AG04450 (cell line): ENCODE results near the gene IRF1. TPM values are rescaled to one million over a fixed set of nuclear protein-coding genes. Genes with fewer than 3 reads are reported as not detected.

Source experiments
- CTCF ChIA-PET: fragments of 300-600, 350-600 bp; formaldehyde crosslinking; extraction: SDS; loops from one replicate; lab custom pipeline; 2022; ENCODE audit warnings: antibody characterized with exemption, inconsistent platforms; lab: Charles Lee
- POLR2A ChIA-PET: fragments of 350-600 bp; formaldehyde crosslinking; extraction: SDS; loops from one replicate; lab custom pipeline; 2021; ENCODE audit warnings: antibody characterized with exemption, inconsistent platforms; lab: Yijun Ruan, JAX
- DNase-seq: peaks from one replicate; pipeline ENCODE4 v3.0.0-alpha.2; 2011; ENCODE audit warnings: low read depth, low spot score
- H3K27ac ChIP-seq: one replicate; pipeline ENCODE4 v1.5.1; 2012; ENCODE audit warnings: low read depth, low read length, control low read depth
- H3K27me3 ChIP-seq: one replicate; pipeline ENCODE4 v1.6.0; 2012; ENCODE audit warnings: low read length; ENCODE audit not compliant: control insufficient read depth, insufficient read depth
- H3K4me3 ChIP-seq: 2 replicates; pipeline ENCODE4 v1.5.1; 2011; ENCODE audit warnings: mild to moderate bottlenecking, low read depth, low read length, control low read depth
- H3K9me3 ChIP-seq: 2 replicates; pipeline ENCODE4 v1.5.1; 2012; ENCODE audit warnings: low read length; ENCODE audit not compliant: control insufficient read depth, insufficient read depth
- polyA plus RNA-seq: library from polyadenylated mRNA; depleted of rRNA; stranded (reverse); fragments of >200 nt; gene quantifications from 2 replicates; pipeline ENCODE4 v1.2.3, GENCODE V29; 2011
- TF ChIP-seq, protein P1 (sequence below): IDR thresholded peaks from 2 replicates; pipeline ENCODE4 v1.5.1; 2011; ENCODE audit warnings: low read depth, low read length, control low read depth, inconsistent platforms

Gene IRF1
- polyA plus RNA-seq, 1 experiment, result 22.6 TPM

DNA sequence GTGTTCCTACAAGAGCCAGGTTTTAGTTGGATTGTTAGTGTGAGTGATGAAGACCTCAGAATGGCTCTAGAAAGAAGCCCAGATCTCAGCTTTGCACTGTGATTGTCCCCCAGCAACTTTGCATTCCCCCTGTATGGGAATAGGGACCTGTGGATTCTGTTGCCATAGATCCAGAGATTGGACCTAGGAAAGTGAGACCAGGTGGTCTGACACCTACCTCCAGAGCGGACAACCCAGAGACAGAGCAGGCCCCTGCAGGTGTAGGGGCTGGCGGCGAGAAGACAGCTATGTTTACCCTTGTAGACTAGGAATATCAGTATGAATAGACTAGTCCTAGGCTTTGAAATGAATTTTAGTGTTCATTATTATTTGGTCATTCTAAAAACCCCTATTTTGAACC, 53.6 kb downstream of the IRF1 start:
- TF ChIP-seq, protein P1, sequence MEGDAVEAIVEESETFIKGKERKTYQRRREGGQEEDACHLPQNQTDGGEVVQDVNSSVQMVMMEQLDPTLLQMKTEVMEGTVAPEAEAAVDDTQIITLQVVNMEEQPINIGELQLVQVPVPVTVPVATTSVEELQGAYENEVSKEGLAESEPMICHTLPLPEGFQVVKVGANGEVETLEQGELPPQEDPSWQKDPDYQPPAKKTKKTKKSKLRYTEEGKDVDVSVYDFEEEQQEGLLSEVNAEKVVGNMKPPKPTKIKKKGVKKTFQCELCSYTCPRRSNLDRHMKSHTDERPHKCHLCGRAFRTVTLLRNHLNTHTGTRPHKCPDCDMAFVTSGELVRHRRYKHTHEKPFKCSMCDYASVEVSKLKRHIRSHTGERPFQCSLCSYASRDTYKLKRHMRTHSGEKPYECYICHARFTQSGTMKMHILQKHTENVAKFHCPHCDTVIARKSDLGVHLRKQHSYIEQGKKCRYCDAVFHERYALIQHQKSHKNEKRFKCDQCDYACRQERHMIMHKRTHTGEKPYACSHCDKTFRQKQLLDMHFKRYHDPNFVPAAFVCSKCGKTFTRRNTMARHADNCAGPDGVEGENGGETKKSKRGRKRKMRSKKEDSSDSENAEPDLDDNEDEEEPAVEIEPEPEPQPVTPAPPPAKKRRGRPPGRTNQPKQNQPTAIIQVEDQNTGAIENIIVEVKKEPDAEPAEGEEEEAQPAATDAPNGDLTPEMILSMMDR, result no peak
- CTCF ChIA-PET, result interaction anchor here (1.6 kb wide), 1 partner anchor 10 kb away, joined by 4 read pairs; no protein-coding TSS in a partner anchor
- Histone ChIP-seq H3K27me3 (no peaks in the 10 kb centered on the region), H3K9me3 (no peaks in the 10 kb centered on the region), H3K4me3 (no peak overlapping the region), H3K27ac (peak overlapping the region; percentile 23)
- POLR2A ChIA-PET, result no interaction called here
- no peak for DNase-seq

DNA sequence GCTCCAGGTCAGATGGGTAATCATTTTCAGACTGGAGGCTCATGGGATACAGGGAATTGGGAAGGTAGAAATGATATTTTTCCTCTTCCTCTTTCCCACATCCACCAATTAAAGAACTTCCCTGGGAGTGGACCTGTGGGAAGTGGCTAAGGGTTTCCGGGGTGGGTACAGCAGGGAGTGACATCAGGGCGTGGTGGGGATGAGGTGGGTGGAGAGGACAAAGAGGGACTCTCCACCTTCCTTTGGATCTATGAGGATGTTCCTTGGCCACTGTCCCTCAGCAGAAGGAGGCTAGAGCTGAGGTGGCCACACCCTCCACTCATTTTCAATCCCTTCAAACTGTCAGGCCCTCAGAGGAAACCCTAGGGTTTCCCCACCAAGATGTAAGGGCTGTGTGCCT, 54.7 kb downstream of the IRF1 start:
- H3K27ac ChIP-seq, result no peak overlapping the region
- DNase-seq, result no peak
- ChIA-PET CTCF (interaction anchor here (1.1 to 1.6 kb wide), 3 partner anchors 9 to 60 kb away, joined by 3 to 4 read pairs (median 4); no protein-coding TSS in a partner anchor), POLR2A (no interaction called here)
- TF ChIP-seq, protein P1, result no peak
- H3K9me3 ChIP-seq, result no peaks in the 10 kb centered on the region
- no peak overlapping the region for H3K4me3 ChIP-seq
- no peaks in the 10 kb centered on the region for H3K27me3 ChIP-seq

DNA sequence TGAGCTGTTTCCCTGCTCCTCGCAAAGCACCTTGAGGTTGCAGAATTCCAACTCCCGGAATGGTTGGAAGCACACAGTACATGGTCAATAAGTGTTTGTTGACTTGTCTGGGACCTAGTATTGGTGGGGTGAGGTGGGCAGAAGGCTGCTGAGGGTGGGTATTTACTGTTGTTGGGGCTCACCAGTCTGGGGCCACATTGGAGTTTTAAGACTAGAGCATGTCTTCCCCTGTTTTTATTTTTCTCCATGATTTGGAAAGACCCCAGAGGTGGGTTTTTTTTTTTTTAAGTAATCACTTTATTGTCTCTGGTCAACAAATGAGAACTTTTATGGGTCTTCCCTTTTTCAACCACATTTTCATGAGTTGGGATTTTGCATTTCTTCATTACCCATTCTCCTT, 55.1 kb downstream of the IRF1 start:
- ChIA-PET CTCF (interaction anchor here (1.1 to 1.5 kb wide), 2 partner anchors 24 to 60 kb away, joined by 3 to 4 read pairs; no protein-coding TSS in a partner anchor), POLR2A (no interaction called here)
- Histone ChIP-seq H3K9me3 (no peaks in the 10 kb centered on the region), H3K27me3 (no peaks in the 10 kb centered on the region), H3K4me3 (no peak overlapping the region), H3K27ac (no peak overlapping the region)
- DNase-seq, result no peak
- TF ChIP-seq, protein P1, result no peak

GRCh38 chr5:132434416-132435286, 55.9 kb downstream of the IRF1 start:
- Histone ChIP-seq H3K9me3 (no peaks in the 10 kb centered on the region), H3K4me3 (no peak overlapping the region), H3K27ac (peak overlapping the region; percentile 23), H3K27me3 (no peaks in the 10 kb centered on the region)
- no peak for DNase-seq
- CTCF ChIA-PET, result interaction anchor here (1.5 kb wide), 1 partner anchor 23 kb away, joined by 4 read pairs; no protein-coding TSS in a partner anchor
- POLR2A ChIA-PET, result interaction anchor here (0.6 kb wide), 1 partner anchor 9 kb away, joined by 5 read pairs; no protein-coding TSS in a partner anchor
- TF ChIP-seq, protein P1, result no peak

DNA sequence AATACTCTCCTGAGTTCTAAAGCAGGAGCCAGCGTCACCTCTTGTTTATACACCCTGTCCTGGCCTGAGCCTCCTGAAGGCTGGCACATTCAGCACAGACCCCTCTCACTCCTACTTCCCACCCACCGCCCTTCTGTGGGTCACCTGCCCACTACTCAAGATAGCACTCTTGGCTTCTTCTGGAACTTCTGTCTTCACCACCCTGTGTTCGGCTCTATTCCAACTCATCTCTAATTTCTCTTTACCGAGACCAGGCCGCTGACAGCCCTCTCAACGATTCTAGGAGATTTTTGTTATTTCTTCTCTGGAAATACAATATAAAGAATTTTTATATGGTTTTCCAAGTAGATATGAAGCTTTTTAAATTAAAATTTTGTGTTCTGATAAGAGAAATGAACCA, 57.4 kb downstream of the IRF1 start:
- no peaks in the 10 kb centered on the region for H3K9me3 ChIP-seq
- no peak overlapping the region for H3K27ac ChIP-seq
- no peak for DNase-seq
- CTCF ChIA-PET, result interaction anchor here (0.7 to 0.8 kb wide), 2 partner anchors 93 to 370 kb away, joined by 8 read pairs; no protein-coding TSS in a partner anchor
- no peaks in the 10 kb centered on the region for H3K27me3 ChIP-seq
- TF ChIP-seq, protein P1, result no peak
- POLR2A ChIA-PET, result interaction anchor here (0.6 kb wide), 1 partner anchor 39 kb away, joined by 6 read pairs; no protein-coding TSS in a partner anchor
- H3K4me3 ChIP-seq, result no peak overlapping the region
